SK-N-SH (cell line): ENCODE data around the gene QRFPR. TPM values are rescaled to one million over a fixed set of nuclear protein-coding genes. Genes with fewer than 3 reads are reported as not detected.

Experiments
- CTCF ChIA-PET: fragments of 300-600, 350-600 bp; formaldehyde crosslinking; extraction: SDS; loops from one replicate; lab custom pipeline; 2021; lab: Yijun Ruan, JAX
- POLR2A ChIA-PET: fragments of 350-600 bp; sonication (Branson Sonifier 250); formaldehyde crosslinking; extraction: SDS; loops from one replicate; lab custom pipeline; 2020; ENCODE audit warnings: antibody characterized with exemption, inconsistent platforms; lab: Yijun Ruan, JAX
- DNase-seq: peaks from one replicate; pipeline ENCODE4 v3.0.0; 2012
- H2AFZ ChIP-seq: fragments of 200-600 bp; sonication (generic); 2 replicates; pipeline ENCODE4 v1.8.1; 2016; ENCODE audit warnings: antibody characterized with exemption, mild to moderate bottlenecking, low read depth
- H3F3A ChIP-seq: fragments of 200-600 bp; sonication (generic); replicated peaks from 2 replicates; pipeline ENCODE3; 2016; ENCODE audit warnings: antibody characterized with exemption, mild to moderate bottlenecking; ENCODE audit not compliant: insufficient read depth
- H3K27ac ChIP-seq, 2 experiments: fragments of 200-500 bp in 1 of 2; fragments of 200-600 bp in 1 of 2; sonication (Bioruptor generic) in 1 of 2; sonication (generic), shearing (Covaris generic) in 1 of 2; 2 replicates each; pipeline versions ENCODE4 v1.5.1 to v1.6.1; 2014 to 2016; ENCODE audit warnings: low read depth in 2 of 2, inconsistent platforms in 1 of 2, low read length in 1 of 2, mild to moderate bottlenecking in 1 of 2, mixed read lengths in 1 of 2
- H3K27me3 ChIP-seq: fragments of 200-600 bp; sonication (generic), shearing (Covaris generic); 2 replicates; pipeline ENCODE4 v1.6.1; 2016; ENCODE audit warnings: mixed run types; ENCODE audit not compliant: insufficient read depth
- H3K36me3 ChIP-seq, 2 experiments: fragments of 200-500 bp in 1 of 2; fragments of 200-600 bp in 1 of 2; sonication (Bioruptor generic) in 1 of 2; sonication (generic) in 1 of 2; replicated peaks in 1 of 2; 2 replicates each; pipeline versions ENCODE3 to v1.5.1; 2014 to 2016; ENCODE audit warnings: low read length in 1 of 2, mild to moderate bottlenecking in 1 of 2; ENCODE audit not compliant: insufficient read depth in 2 of 2, control insufficient read depth in 1 of 2
- H3K4me1 ChIP-seq, 2 experiments: fragments of 200-500 bp in 1 of 2; fragments of 200-600 bp in 1 of 2; sonication (Bioruptor generic) in 1 of 2; sonication (generic), shearing (Covaris generic) in 1 of 2; 2 replicates each; pipeline versions ENCODE4 v1.5.1 to v1.6.1; 2014 to 2016; ENCODE audit warnings: low read depth in 1 of 2, low read length in 1 of 2, mixed run types in 1 of 2; ENCODE audit not compliant: insufficient read depth in 2 of 2, control insufficient read depth in 1 of 2
- H3K4me2 ChIP-seq: fragments of 200-600 bp; sonication (generic), shearing (Covaris generic); 2 replicates; pipeline ENCODE4 v1.6.1; 2017; ENCODE audit warnings: mixed run types
- H3K4me3 ChIP-seq, 2 experiments: fragments of 200-500 bp in 1 of 2; fragments of 200-600 bp in 1 of 2; sonication (Bioruptor generic) in 1 of 2; sonication (generic), shearing (Covaris generic) in 1 of 2; 2 replicates each; pipeline versions ENCODE4 v1.5.1 to v1.8.1; 2014 to 2016; ENCODE audit warnings: low read depth in 2 of 2, inconsistent platforms in 1 of 2, low read length in 1 of 2, mild to moderate bottlenecking in 1 of 2, mixed read lengths in 1 of 2, moderate library complexity in 1 of 2
- H3K79me2 ChIP-seq: fragments of 200-600 bp; sonication (generic); 2 replicates; pipeline ENCODE4 v1.8.1; 2017; ENCODE audit warnings: mild to moderate bottlenecking; ENCODE audit not compliant: insufficient read depth
- H3K9ac ChIP-seq: fragments of 200-600 bp; sonication (generic); 2 replicates; pipeline ENCODE4 v1.6.1; 2017; ENCODE audit warnings: mixed run types
- H3K9me2 ChIP-seq: fragments of 200-600 bp; sonication (generic); 2 replicates; pipeline ENCODE4 v1.6.1; 2017; ENCODE audit warnings: mixed run types
- H3K9me3 ChIP-seq: fragments of 200-600 bp; sonication (generic); 2 replicates; pipeline ENCODE4 v1.6.1; 2017; ENCODE audit warnings: mixed run types, mild to moderate bottlenecking, moderate library complexity
- H4K20me1 ChIP-seq: fragments of 200-600 bp; sonication (generic); 2 replicates; pipeline ENCODE4 v1.6.1; 2017; ENCODE audit warnings: mild to moderate bottlenecking, mixed run types; ENCODE audit not compliant: insufficient read depth
- EZH2phosphoT487 ChIP-seq: fragments of 200-600 bp; sonication (generic); IDR thresholded peaks from 2 replicates; pipeline ENCODE4 v1.6.1; 2017; ENCODE audit warnings: low read depth, mixed run types, mild to moderate bottlenecking, antibody characterized with exemption, moderate library complexity, borderline replicate concordance
- GABPA ChIP-seq: IDR thresholded peaks from 2 replicates; pipeline ENCODE4 v1.4.0; 2012; ENCODE audit warnings: low read depth, mild to moderate bottlenecking
- NRF1 ChIP-seq: IDR thresholded peaks from 2 replicates; pipeline ENCODE4 v1.6.1; 2012; ENCODE audit warnings: low read depth, mild to moderate bottlenecking, low read length
- PBX3 ChIP-seq: IDR thresholded peaks from 2 replicates; pipeline ENCODE4; 2012
- RAD21 ChIP-seq: IDR thresholded peaks from 2 replicates; pipeline ENCODE4 v1.6.1; 2012; ENCODE audit warnings: mild to moderate bottlenecking, low read length
- RCOR1 ChIP-seq: fragments of 150-350 bp; IDR thresholded peaks from 2 replicates; pipeline ENCODE4 v1.6.1; 2017; ENCODE audit warnings: antibody characterized with exemption, low read length
- RFX5 ChIP-seq: IDR thresholded peaks from 2 replicates; pipeline ENCODE4 v1.6.1; 2012; ENCODE audit warnings: mild to moderate bottlenecking, improper control_type of control experiment, low read length
- SIN3A ChIP-seq: IDR thresholded peaks from 2 replicates; pipeline ENCODE4 v1.6.1; 2012; ENCODE audit warnings: low read depth, mild to moderate bottlenecking, low read length, moderate library complexity, borderline replicate concordance
- SMC3 ChIP-seq: IDR thresholded peaks from 2 replicates; pipeline ENCODE4 v1.6.1; 2012; ENCODE audit warnings: low read depth, low read length, improper control_type of control experiment
- TCF12 ChIP-seq: IDR thresholded peaks from 2 replicates; pipeline ENCODE4 v1.4.0; 2012
- TEAD4 ChIP-seq: IDR thresholded peaks from 2 replicates; pipeline ENCODE4 v1.4.0; 2012; ENCODE audit warnings: mild to moderate bottlenecking, borderline replicate concordance; ENCODE audit not compliant: insufficient read depth
- USF1 ChIP-seq: IDR thresholded peaks from 2 replicates; pipeline ENCODE4 v1.4.0; 2012; ENCODE audit warnings: low read depth, borderline replicate concordance
- YY1 ChIP-seq: IDR thresholded peaks from 2 replicates; pipeline ENCODE4 v1.4.0; 2012; ENCODE audit warnings: low read depth, mild to moderate bottlenecking
- ZBTB33 ChIP-seq: IDR thresholded peaks from 2 replicates; pipeline ENCODE4 v1.4.0; 2012; ENCODE audit warnings: low read depth, borderline replicate concordance
- WGBS: methylation state at CpG from one replicate; pipeline ENCODE4 v1.1.6; 2017; ENCODE audit warnings: low lambda C conversion rate; 5-methylcytosine and 5-hydroxymethylcytosine counted together
- polyA plus RNA-seq, 3 experiments: library from polyadenylated mRNA; depleted of rRNA; stranded (reverse); fragments of >200 nt; gene quantifications; 2 replicates each; pipeline ENCODE4 v1.2.3, GENCODE V29; 2012
- TF ChIP-seq, protein P1 (sequence below): fragments of 150-350 bp; IDR thresholded peaks from 2 replicates; pipeline ENCODE4 v1.6.1; 2017; ENCODE audit warnings: antibody characterized with exemption, low read length, low read depth, borderline replicate concordance
- TF ChIP-seq, protein P2 (sequence below): fragments of 200-600 bp; sonication (generic); IDR thresholded peaks from 2 replicates; pipeline ENCODE4 v1.6.1; 2017; ENCODE audit warnings: antibody characterized with exemption, mild to moderate bottlenecking, moderate library complexity
- TF ChIP-seq, protein P3 (sequence below): fragments of 150-350 bp; IDR thresholded peaks from 2 replicates; pipeline ENCODE4 v1.6.1; 2016; ENCODE audit warnings: mild to moderate bottlenecking, low read depth, low read length

QRFPR gene
- polyA plus RNA-seq, 1 of the 3 experiments (the other 2 are of a cell fraction): not detected

GRCh38 chr4:121338518-121338917 lies 42.3 kb downstream of the QRFPR start:
- no peak for DNase-seq
- H3F3A ChIP-seq: no peaks in the 10 kb centered on the region
- WGBS: 11% methylated on average over 7 of the region's 7 CpGs
- H3K27ac ChIP-seq: no peak overlapping the region
- ChIA-PET CTCF (interaction anchor here (1.5 kb wide), 1 partner anchor 13 kb away, joined by 3 read pairs; no protein-coding TSS in a partner anchor), POLR2A (no interaction called here)
- H4K20me1 ChIP-seq: no peaks in the 10 kb centered on the region
- no peaks in the 10 kb centered on the region for H3K9me2 ChIP-seq
- no peaks in the 10 kb centered on the region; a peak in 1 of 4 replicates for H3K4me1 ChIP-seq
- no peaks in the 10 kb centered on the region for H3K9me3 ChIP-seq
- no peak overlapping the region for H3K9ac ChIP-seq
- H3K4me2 ChIP-seq: no peak overlapping the region
- H2AFZ ChIP-seq: no peak overlapping the region
- H3K27me3 ChIP-seq: no peaks in the 10 kb centered on the region; the same call in 1 of the 2 replicates
- TF ChIP-seq TEAD4: no peak
- TF ChIP-seq, protein P1, sequence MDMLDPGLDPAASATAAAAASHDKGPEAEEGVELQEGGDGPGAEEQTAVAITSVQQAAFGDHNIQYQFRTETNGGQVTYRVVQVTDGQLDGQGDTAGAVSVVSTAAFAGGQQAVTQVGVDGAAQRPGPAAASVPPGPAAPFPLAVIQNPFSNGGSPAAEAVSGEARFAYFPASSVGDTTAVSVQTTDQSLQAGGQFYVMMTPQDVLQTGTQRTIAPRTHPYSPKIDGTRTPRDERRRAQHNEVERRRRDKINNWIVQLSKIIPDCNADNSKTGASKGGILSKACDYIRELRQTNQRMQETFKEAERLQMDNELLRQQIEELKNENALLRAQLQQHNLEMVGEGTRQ: no peak
- TF ChIP-seq EZH2phosphoT487: no peak
- TF ChIP-seq TCF12: no peak
- no peak for TF ChIP-seq NRF1
- TF ChIP-seq, protein P2, sequence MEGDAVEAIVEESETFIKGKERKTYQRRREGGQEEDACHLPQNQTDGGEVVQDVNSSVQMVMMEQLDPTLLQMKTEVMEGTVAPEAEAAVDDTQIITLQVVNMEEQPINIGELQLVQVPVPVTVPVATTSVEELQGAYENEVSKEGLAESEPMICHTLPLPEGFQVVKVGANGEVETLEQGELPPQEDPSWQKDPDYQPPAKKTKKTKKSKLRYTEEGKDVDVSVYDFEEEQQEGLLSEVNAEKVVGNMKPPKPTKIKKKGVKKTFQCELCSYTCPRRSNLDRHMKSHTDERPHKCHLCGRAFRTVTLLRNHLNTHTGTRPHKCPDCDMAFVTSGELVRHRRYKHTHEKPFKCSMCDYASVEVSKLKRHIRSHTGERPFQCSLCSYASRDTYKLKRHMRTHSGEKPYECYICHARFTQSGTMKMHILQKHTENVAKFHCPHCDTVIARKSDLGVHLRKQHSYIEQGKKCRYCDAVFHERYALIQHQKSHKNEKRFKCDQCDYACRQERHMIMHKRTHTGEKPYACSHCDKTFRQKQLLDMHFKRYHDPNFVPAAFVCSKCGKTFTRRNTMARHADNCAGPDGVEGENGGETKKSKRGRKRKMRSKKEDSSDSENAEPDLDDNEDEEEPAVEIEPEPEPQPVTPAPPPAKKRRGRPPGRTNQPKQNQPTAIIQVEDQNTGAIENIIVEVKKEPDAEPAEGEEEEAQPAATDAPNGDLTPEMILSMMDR: no peak
- TF ChIP-seq, protein P3, sequence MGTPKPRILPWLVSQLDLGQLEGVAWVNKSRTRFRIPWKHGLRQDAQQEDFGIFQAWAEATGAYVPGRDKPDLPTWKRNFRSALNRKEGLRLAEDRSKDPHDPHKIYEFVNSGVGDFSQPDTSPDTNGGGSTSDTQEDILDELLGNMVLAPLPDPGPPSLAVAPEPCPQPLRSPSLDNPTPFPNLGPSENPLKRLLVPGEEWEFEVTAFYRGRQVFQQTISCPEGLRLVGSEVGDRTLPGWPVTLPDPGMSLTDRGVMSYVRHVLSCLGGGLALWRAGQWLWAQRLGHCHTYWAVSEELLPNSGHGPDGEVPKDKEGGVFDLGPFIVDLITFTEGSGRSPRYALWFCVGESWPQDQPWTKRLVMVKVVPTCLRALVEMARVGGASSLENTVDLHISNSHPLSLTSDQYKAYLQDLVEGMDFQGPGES: no peak
- TF ChIP-seq RFX5: no peak
- TF ChIP-seq USF1: no peak
- TF ChIP-seq RCOR1: no peak
- TF ChIP-seq PBX3: no peak
- TF ChIP-seq SIN3A: no peak
- TF ChIP-seq SMC3: no peak
- no peak for TF ChIP-seq ZBTB33
- TF ChIP-seq RAD21: no peak
- no peak for TF ChIP-seq YY1
- no peak for TF ChIP-seq GABPA
- H3K4me3 ChIP-seq: no peak overlapping the region
- no peaks in the 10 kb centered on the region for H3K36me3 ChIP-seq
- H3K79me2 ChIP-seq: no peaks in the 10 kb centered on the region
